GM23338 (cell line): ENCODE data around the gene MYO5C.

Experiments used
- CTCF ChIP-seq, 2 experiments: fragments of 200-600 bp in 1 of 2; sonication (generic) in 1 of 2; conservative IDR thresholded peaks; 2 replicates each; pipeline versions ENCODE4 v1.5.1 to v1.6.1; 2016 to 2017; ENCODE audit warnings: antibody characterized with exemption in 2 of 2, low read depth in 2 of 2, mild to moderate bottlenecking in 2 of 2, moderate library complexity in 1 of 2
- EZH2 ChIP-seq: fragments of 200-600 bp; sonication (generic); IDR thresholded peaks from one replicate; pipeline ENCODE4 v1.8.0; 2017; ENCODE audit warnings: antibody characterized with exemption, mild to moderate bottlenecking, low read depth; ENCODE audit not compliant: unreplicated experiment
- EZH2phosphoT487 ChIP-seq: fragments of 200-600 bp; sonication (generic); IDR thresholded peaks from one replicate; pipeline ENCODE4 v1.8.1; 2018; ENCODE audit warnings: antibody characterized with exemption; ENCODE audit not compliant: unreplicated experiment
- NANOG ChIP-seq: IDR thresholded peaks from 2 replicates; pipeline ENCODE4 v1.6.1; 2016; ENCODE audit warnings: antibody characterized with exemption, borderline replicate concordance
- POLR2AphosphoS5 ChIP-seq: IDR thresholded peaks from 2 replicates; pipeline ENCODE4 v1.6.1; 2016; ENCODE audit warnings: antibody characterized with exemption, low read depth

- TF ChIP-seq CTCF (conservative IDR thresholded peaks at IDR 0.05; ENCODE audit: low read depth in 2 of 2) = no peak
- TF ChIP-seq EZH2phosphoT487 = no peak
- TF ChIP-seq EZH2 = no peak
- TF ChIP-seq POLR2AphosphoS5 = no peak
- no peak for TF ChIP-seq NANOG
These were observed 19.3 kb downstream of the MYO5C start for GRCh38 chr15:52276256-52276770.
